H9 (cell line): ENCODE measurements around the gene COPS6. TPM values are rescaled to one million over a fixed set of nuclear protein-coding genes. Genes with fewer than 3 reads are reported as not detected.
A peak's percentile ranks its signal among the peaks of the same experiment; 100 is the strongest.

Source experiments
- DNase-seq: peaks from one replicate; pipeline ENCODE4 v3.0.0-alpha.2; 2017
- H2AFZ ChIP-seq: one replicate; pipeline ENCODE4 v1.6.1; 2013; ENCODE audit warnings: mild to moderate bottlenecking, low read length, control low read depth, moderate library complexity
- H2AK5ac ChIP-seq: 2 replicates; pipeline ENCODE4 v1.6.1; 2013; ENCODE audit warnings: low read length, control low read depth, mixed read lengths; ENCODE audit not compliant: insufficient read length
- H2BK120ac ChIP-seq: one replicate; pipeline ENCODE4 v1.6.1; 2013; ENCODE audit warnings: low read depth, mild to moderate bottlenecking, low read length, control low read depth, inconsistent platforms; ENCODE audit not compliant: poor library complexity, severe bottlenecking
- H2BK12ac ChIP-seq: 2 replicates; pipeline ENCODE4 v1.6.1; 2013; ENCODE audit warnings: low read length, control low read depth, mixed read lengths, low read depth; ENCODE audit not compliant: insufficient read length
- H2BK15ac ChIP-seq: 2 replicates; pipeline ENCODE4 v1.6.1; 2013; ENCODE audit warnings: low read depth, low read length, control low read depth
- H2BK20ac ChIP-seq: one replicate; pipeline ENCODE4 v1.6.1; 2013; ENCODE audit warnings: low read depth, mild to moderate bottlenecking, low read length, control low read depth, inconsistent platforms; ENCODE audit not compliant: poor library complexity, severe bottlenecking
- H2BK5ac ChIP-seq: 2 replicates; pipeline ENCODE4 v1.6.1; 2013; ENCODE audit warnings: low read length, control low read depth, mixed read lengths; ENCODE audit not compliant: insufficient read length
- H3K14ac ChIP-seq: 2 replicates; pipeline ENCODE4 v1.6.1; 2013; ENCODE audit warnings: low read length, control low read depth; ENCODE audit not compliant: insufficient read depth
- H3K18ac ChIP-seq: 2 replicates; pipeline ENCODE4 v1.6.1; 2013; ENCODE audit warnings: low read depth, mild to moderate bottlenecking, mixed read lengths, low read length, control low read depth; ENCODE audit not compliant: insufficient read length
- H3K23ac ChIP-seq: 2 replicates; pipeline ENCODE4 v1.6.1; 2013; ENCODE audit warnings: low read length, control low read depth, mixed read lengths, low read depth; ENCODE audit not compliant: insufficient read length
- H3K23me2 ChIP-seq: 2 replicates; pipeline ENCODE4 v1.6.1; 2013; ENCODE audit warnings: low read depth, mild to moderate bottlenecking, mixed read lengths, low read length, control low read depth; ENCODE audit not compliant: insufficient read length, poor library complexity, severe bottlenecking
- H3K27ac ChIP-seq: 2 replicates; pipeline ENCODE4 v1.5.1; 2013; ENCODE audit warnings: low read length, control low read depth, mixed read lengths, low read depth; ENCODE audit not compliant: insufficient read length
- H3K27me3 ChIP-seq: 2 replicates; pipeline ENCODE4 v1.6.1; 2013; ENCODE audit warnings: low read length, control low read depth, inconsistent platforms; ENCODE audit not compliant: insufficient read depth
- H3K4ac ChIP-seq: 2 replicates; pipeline ENCODE4 v1.6.1; 2013; ENCODE audit warnings: low read depth, mild to moderate bottlenecking, control low read depth, inconsistent platforms, low read length, moderate library complexity
- H3K4me1 ChIP-seq: 2 replicates; pipeline ENCODE4 v1.6.1; 2013; ENCODE audit warnings: low read length, control low read depth, inconsistent platforms; ENCODE audit not compliant: insufficient read depth
- H3K4me2 ChIP-seq: 2 replicates; pipeline ENCODE4 v1.6.1; 2013; ENCODE audit warnings: low read length, control low read depth, mixed read lengths; ENCODE audit not compliant: insufficient read length, insufficient read depth
- H3K56ac ChIP-seq: 2 replicates; pipeline ENCODE4 v1.6.1; 2013; ENCODE audit warnings: low read depth, mild to moderate bottlenecking, mixed read lengths, low read length, control low read depth; ENCODE audit not compliant: insufficient read length
- H3K79me1 ChIP-seq: 2 replicates; pipeline ENCODE4 v1.6.1; 2013; ENCODE audit warnings: low read depth, mild to moderate bottlenecking, moderate library complexity, low read length, control low read depth, inconsistent platforms; ENCODE audit not compliant: insufficient read depth, poor library complexity, severe bottlenecking
- H3K79me2 ChIP-seq: 2 replicates; pipeline ENCODE4 v1.6.1; 2013; ENCODE audit warnings: low read length, control low read depth, inconsistent platforms; ENCODE audit not compliant: insufficient read depth
- H3K9ac ChIP-seq: 2 replicates; pipeline ENCODE4 v1.6.1; 2013; ENCODE audit warnings: low read length, control low read depth, mixed read lengths; ENCODE audit not compliant: insufficient read length; ENCODE audit errors: extremely low read depth
- H3K9me3 ChIP-seq: one replicate; pipeline ENCODE4 v1.6.1; 2013; ENCODE audit warnings: low read depth, low read length, inconsistent platforms; ENCODE audit not compliant: control insufficient read depth
- H3T11ph ChIP-seq: one replicate; pipeline ENCODE4 v1.6.1; 2013; ENCODE audit warnings: mild to moderate bottlenecking, low read length, control low read depth, inconsistent platforms
- H4K20me1 ChIP-seq: one replicate; pipeline ENCODE4 v1.6.1; 2013; ENCODE audit not compliant: control insufficient read depth, insufficient read length, insufficient read depth
- H4K5ac ChIP-seq: 2 replicates; pipeline ENCODE4 v1.6.1; 2013; ENCODE audit warnings: low read depth, mild to moderate bottlenecking, mixed read lengths, low read length, control low read depth; ENCODE audit not compliant: insufficient read length
- H4K8ac ChIP-seq: replicated peaks from 2 replicates; pipeline ENCODE4 v1.6.1; 2013; ENCODE audit warnings: low read length, control low read depth, mixed read lengths, low read depth; ENCODE audit not compliant: insufficient read length
- H4K91ac ChIP-seq: 2 replicates; pipeline ENCODE4 v1.6.1; 2013; ENCODE audit warnings: low read depth, mild to moderate bottlenecking, moderate library complexity, mixed read lengths, low read length, control low read depth; ENCODE audit not compliant: insufficient read length
- H3K27ac Mint-ChIP-seq, 3 experiments: 2 replicates in 2 of 3; 3 replicates in 1 of 3; pipeline ENCODE4 v1.8.0; 2020 to 2021; ENCODE audit warnings: mixed read lengths in 3 of 3, mild to moderate bottlenecking in 1 of 3, moderate library complexity in 1 of 3
- H3K27me3 Mint-ChIP-seq: 2 replicates; pipeline ENCODE4 v1.8.0; 2021; ENCODE audit warnings: low read depth, mild to moderate bottlenecking, moderate library complexity, mixed read lengths
- H3K36me3 Mint-ChIP-seq, 3 experiments: 2 replicates in 2 of 3; 3 replicates in 1 of 3; pipeline ENCODE4 v1.8.0; 2020 to 2021; ENCODE audit warnings: low read depth in 3 of 3, mixed read lengths in 3 of 3; ENCODE audit not compliant: insufficient read depth in 1 of 3
- H3K4me1 Mint-ChIP-seq, 2 experiments: 2 replicates each; pipeline ENCODE4 v1.8.0; 2020; ENCODE audit warnings: mixed read lengths in 2 of 2
- H3K4me3 Mint-ChIP-seq, 2 experiments: 2 replicates in 1 of 2; 3 replicates in 1 of 2; pipeline ENCODE4 v1.8.0; 2020 to 2021; ENCODE audit warnings: mild to moderate bottlenecking in 2 of 2, mixed read lengths in 2 of 2, moderate library complexity in 1 of 2
- H3K9me3 Mint-ChIP-seq, 2 experiments: 2 replicates in 1 of 2; 3 replicates in 1 of 2; pipeline ENCODE4 v1.8.0; 2020; ENCODE audit warnings: mild to moderate bottlenecking in 2 of 2, mixed read lengths in 2 of 2, moderate library complexity in 1 of 2
- WGBS: extraction: QIAGEN DNeasy Blood & Tissue Kit; methylation state at CpG from one replicate; pipeline ENCODE4 v1.1.7; 2013; ENCODE audit warnings: missing lambda C conversion rate, low lambda C conversion rate, mixed read lengths; ENCODE audit not compliant: insufficient read length; ENCODE audit errors: extremely low coverage; 5-methylcytosine and 5-hydroxymethylcytosine counted together
- total RNA-seq: library from RNA; stranded (reverse); gene quantifications from 2 replicates; pipeline ENCODE4 v1.2.1, GENCODE V29; 2021
- TF ChIP-seq, protein P1 (sequence below): fragments of 200-600 bp; sonication (generic); conservative IDR thresholded peaks from 3 replicates; pipeline ENCODE4 v1.8.0; 2021; ENCODE audit warnings: antibody characterized with exemption, mild to moderate bottlenecking

COPS6 gene
- total RNA-seq, 1 experiment from 2014 or later: 140 TPM

GRCh38 chr7:100051611-100052010, 37.2 kb upstream of the COPS6 start:
- no peak overlapping the region for H3K14ac ChIP-seq
- TF ChIP-seq, protein P1, sequence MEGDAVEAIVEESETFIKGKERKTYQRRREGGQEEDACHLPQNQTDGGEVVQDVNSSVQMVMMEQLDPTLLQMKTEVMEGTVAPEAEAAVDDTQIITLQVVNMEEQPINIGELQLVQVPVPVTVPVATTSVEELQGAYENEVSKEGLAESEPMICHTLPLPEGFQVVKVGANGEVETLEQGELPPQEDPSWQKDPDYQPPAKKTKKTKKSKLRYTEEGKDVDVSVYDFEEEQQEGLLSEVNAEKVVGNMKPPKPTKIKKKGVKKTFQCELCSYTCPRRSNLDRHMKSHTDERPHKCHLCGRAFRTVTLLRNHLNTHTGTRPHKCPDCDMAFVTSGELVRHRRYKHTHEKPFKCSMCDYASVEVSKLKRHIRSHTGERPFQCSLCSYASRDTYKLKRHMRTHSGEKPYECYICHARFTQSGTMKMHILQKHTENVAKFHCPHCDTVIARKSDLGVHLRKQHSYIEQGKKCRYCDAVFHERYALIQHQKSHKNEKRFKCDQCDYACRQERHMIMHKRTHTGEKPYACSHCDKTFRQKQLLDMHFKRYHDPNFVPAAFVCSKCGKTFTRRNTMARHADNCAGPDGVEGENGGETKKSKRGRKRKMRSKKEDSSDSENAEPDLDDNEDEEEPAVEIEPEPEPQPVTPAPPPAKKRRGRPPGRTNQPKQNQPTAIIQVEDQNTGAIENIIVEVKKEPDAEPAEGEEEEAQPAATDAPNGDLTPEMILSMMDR: no peak
- no peak overlapping the region for H4K5ac ChIP-seq
- no peak for DNase-seq
- H3K79me2 ChIP-seq: no peaks in the 10 kb centered on the region; the same call in 1 of the 2 replicates
- no peak overlapping the region for H2BK12ac ChIP-seq
- H4K91ac ChIP-seq: no peak overlapping the region
- peaks cover 6% of the 10 kb centered on the region for H3K79me1 ChIP-seq
- H2BK15ac ChIP-seq: no peak overlapping the region
- no peaks in the 10 kb centered on the region; the same call in 1 of the 2 replicates for H3K27me3 Mint-ChIP-seq
- H2AK5ac ChIP-seq: no peak overlapping the region
- H2BK20ac ChIP-seq: no peak overlapping the region
- peaks cover 9 to 21% (median 20%) of the 10 kb centered on the region in 3 experiments for H3K36me3 Mint-ChIP-seq
- no peak overlapping the region for H2BK120ac ChIP-seq
- H3K18ac ChIP-seq: no peak overlapping the region
- no peaks in the 10 kb centered on the region for H3K9me3 ChIP-seq
- H3K23ac ChIP-seq: no peak overlapping the region
- H3K27ac Mint-ChIP-seq: no peak overlapping the region; a peak in 2 of 7 replicates
- no peak overlapping the region for H3K4ac ChIP-seq
- H3T11ph ChIP-seq: no peak overlapping the region
- no CpG with 5 or more reads among the region's 3 CpGs for WGBS
- H3K9ac ChIP-seq: no peak overlapping the region
- no peak overlapping the region for H2BK5ac ChIP-seq
- no peaks in the 10 kb centered on the region for H3K27me3 ChIP-seq
- H3K27ac ChIP-seq: no peak overlapping the region
- no peaks in the 10 kb centered on the region for H3K4me1 ChIP-seq
- no peak overlapping the region for H3K4me2 ChIP-seq
- no peak overlapping the region for H4K8ac ChIP-seq
- peaks cover 10 to 12% of the 10 kb centered on the region in 2 experiments for H3K4me1 Mint-ChIP-seq
- peaks cover 0 to 2% of the 10 kb centered on the region in 2 experiments; a peak in 1 of 5 replicates for H3K9me3 Mint-ChIP-seq
- peak overlapping the region; percentile 49 to 67 for H3K4me3 Mint-ChIP-seq
- H3K23me2 ChIP-seq: peaks cover 2% of the 10 kb centered on the region
- no peak overlapping the region for H2AFZ ChIP-seq
- no peaks in the 10 kb centered on the region for H4K20me1 ChIP-seq
- H3K56ac ChIP-seq: no peak overlapping the region
